H9 (cell line): Measurements from ENCODE around the gene TACC2. TPM values are rescaled to one million over a fixed set of nuclear protein-coding genes. Genes with fewer than 3 reads are reported as not detected.

Experiments used
- DNase-seq: peaks from one replicate; pipeline ENCODE4 v3.0.0-alpha.2; 2017
- H2AFZ ChIP-seq: one replicate; pipeline ENCODE4 v1.6.1; 2013; ENCODE audit warnings: mild to moderate bottlenecking, low read length, control low read depth, moderate library complexity
- H2AK5ac ChIP-seq: 2 replicates; pipeline ENCODE4 v1.6.1; 2013; ENCODE audit warnings: low read length, control low read depth, mixed read lengths; ENCODE audit not compliant: insufficient read length
- H2BK120ac ChIP-seq: one replicate; pipeline ENCODE4 v1.6.1; 2013; ENCODE audit warnings: low read depth, mild to moderate bottlenecking, low read length, control low read depth, inconsistent platforms; ENCODE audit not compliant: poor library complexity, severe bottlenecking
- H2BK12ac ChIP-seq: 2 replicates; pipeline ENCODE4 v1.6.1; 2013; ENCODE audit warnings: low read length, control low read depth, mixed read lengths, low read depth; ENCODE audit not compliant: insufficient read length
- H2BK15ac ChIP-seq: 2 replicates; pipeline ENCODE4 v1.6.1; 2013; ENCODE audit warnings: low read depth, low read length, control low read depth
- H2BK20ac ChIP-seq: one replicate; pipeline ENCODE4 v1.6.1; 2013; ENCODE audit warnings: low read depth, mild to moderate bottlenecking, low read length, control low read depth, inconsistent platforms; ENCODE audit not compliant: poor library complexity, severe bottlenecking
- H2BK5ac ChIP-seq: 2 replicates; pipeline ENCODE4 v1.6.1; 2013; ENCODE audit warnings: low read length, control low read depth, mixed read lengths; ENCODE audit not compliant: insufficient read length
- H3K14ac ChIP-seq: 2 replicates; pipeline ENCODE4 v1.6.1; 2013; ENCODE audit warnings: low read length, control low read depth; ENCODE audit not compliant: insufficient read depth
- H3K18ac ChIP-seq: 2 replicates; pipeline ENCODE4 v1.6.1; 2013; ENCODE audit warnings: low read depth, mild to moderate bottlenecking, mixed read lengths, low read length, control low read depth; ENCODE audit not compliant: insufficient read length
- H3K23ac ChIP-seq: 2 replicates; pipeline ENCODE4 v1.6.1; 2013; ENCODE audit warnings: low read length, control low read depth, mixed read lengths, low read depth; ENCODE audit not compliant: insufficient read length
- H3K23me2 ChIP-seq: 2 replicates; pipeline ENCODE4 v1.6.1; 2013; ENCODE audit warnings: low read depth, mild to moderate bottlenecking, mixed read lengths, low read length, control low read depth; ENCODE audit not compliant: insufficient read length, poor library complexity, severe bottlenecking
- H3K27ac ChIP-seq: 2 replicates; pipeline ENCODE4 v1.5.1; 2013; ENCODE audit warnings: low read length, control low read depth, mixed read lengths, low read depth; ENCODE audit not compliant: insufficient read length
- H3K27me3 ChIP-seq: 2 replicates; pipeline ENCODE4 v1.6.1; 2013; ENCODE audit warnings: low read length, control low read depth, inconsistent platforms; ENCODE audit not compliant: insufficient read depth
- H3K4ac ChIP-seq: 2 replicates; pipeline ENCODE4 v1.6.1; 2013; ENCODE audit warnings: low read depth, mild to moderate bottlenecking, control low read depth, inconsistent platforms, low read length, moderate library complexity
- H3K4me1 ChIP-seq: 2 replicates; pipeline ENCODE4 v1.6.1; 2013; ENCODE audit warnings: low read length, control low read depth, inconsistent platforms; ENCODE audit not compliant: insufficient read depth
- H3K4me2 ChIP-seq: 2 replicates; pipeline ENCODE4 v1.6.1; 2013; ENCODE audit warnings: low read length, control low read depth, mixed read lengths; ENCODE audit not compliant: insufficient read length, insufficient read depth
- H3K56ac ChIP-seq: 2 replicates; pipeline ENCODE4 v1.6.1; 2013; ENCODE audit warnings: low read depth, mild to moderate bottlenecking, mixed read lengths, low read length, control low read depth; ENCODE audit not compliant: insufficient read length
- H3K79me1 ChIP-seq: 2 replicates; pipeline ENCODE4 v1.6.1; 2013; ENCODE audit warnings: low read depth, mild to moderate bottlenecking, moderate library complexity, low read length, control low read depth, inconsistent platforms; ENCODE audit not compliant: insufficient read depth, poor library complexity, severe bottlenecking
- H3K79me2 ChIP-seq: 2 replicates; pipeline ENCODE4 v1.6.1; 2013; ENCODE audit warnings: low read length, control low read depth, inconsistent platforms; ENCODE audit not compliant: insufficient read depth
- H3K9ac ChIP-seq: 2 replicates; pipeline ENCODE4 v1.6.1; 2013; ENCODE audit warnings: low read length, control low read depth, mixed read lengths; ENCODE audit not compliant: insufficient read length; ENCODE audit errors: extremely low read depth
- H3K9me3 ChIP-seq: one replicate; pipeline ENCODE4 v1.6.1; 2013; ENCODE audit warnings: low read depth, low read length, inconsistent platforms; ENCODE audit not compliant: control insufficient read depth
- H3T11ph ChIP-seq: one replicate; pipeline ENCODE4 v1.6.1; 2013; ENCODE audit warnings: mild to moderate bottlenecking, low read length, control low read depth, inconsistent platforms
- H4K20me1 ChIP-seq: one replicate; pipeline ENCODE4 v1.6.1; 2013; ENCODE audit not compliant: control insufficient read depth, insufficient read length, insufficient read depth
- H4K5ac ChIP-seq: 2 replicates; pipeline ENCODE4 v1.6.1; 2013; ENCODE audit warnings: low read depth, mild to moderate bottlenecking, mixed read lengths, low read length, control low read depth; ENCODE audit not compliant: insufficient read length
- H4K8ac ChIP-seq: replicated peaks from 2 replicates; pipeline ENCODE4 v1.6.1; 2013; ENCODE audit warnings: low read length, control low read depth, mixed read lengths, low read depth; ENCODE audit not compliant: insufficient read length
- H4K91ac ChIP-seq: 2 replicates; pipeline ENCODE4 v1.6.1; 2013; ENCODE audit warnings: low read depth, mild to moderate bottlenecking, moderate library complexity, mixed read lengths, low read length, control low read depth; ENCODE audit not compliant: insufficient read length
- H3K27ac Mint-ChIP-seq, 3 experiments: 2 replicates in 2 of 3; 3 replicates in 1 of 3; pipeline ENCODE4 v1.8.0; 2020 to 2021; ENCODE audit warnings: mixed read lengths in 3 of 3, mild to moderate bottlenecking in 1 of 3, moderate library complexity in 1 of 3
- H3K27me3 Mint-ChIP-seq: 2 replicates; pipeline ENCODE4 v1.8.0; 2021; ENCODE audit warnings: low read depth, mild to moderate bottlenecking, moderate library complexity, mixed read lengths
- H3K36me3 Mint-ChIP-seq, 3 experiments: 2 replicates in 2 of 3; 3 replicates in 1 of 3; pipeline ENCODE4 v1.8.0; 2020 to 2021; ENCODE audit warnings: low read depth in 3 of 3, mixed read lengths in 3 of 3; ENCODE audit not compliant: insufficient read depth in 1 of 3
- H3K4me1 Mint-ChIP-seq, 2 experiments: 2 replicates each; pipeline ENCODE4 v1.8.0; 2020; ENCODE audit warnings: mixed read lengths in 2 of 2
- H3K4me3 Mint-ChIP-seq, 2 experiments: 2 replicates in 1 of 2; 3 replicates in 1 of 2; pipeline ENCODE4 v1.8.0; 2020 to 2021; ENCODE audit warnings: mild to moderate bottlenecking in 2 of 2, mixed read lengths in 2 of 2, moderate library complexity in 1 of 2
- H3K9me3 Mint-ChIP-seq, 2 experiments: 2 replicates in 1 of 2; 3 replicates in 1 of 2; pipeline ENCODE4 v1.8.0; 2020; ENCODE audit warnings: mild to moderate bottlenecking in 2 of 2, mixed read lengths in 2 of 2, moderate library complexity in 1 of 2
- CTCF ChIP-seq: fragments of 200-600 bp; sonication (generic); conservative IDR thresholded peaks from 3 replicates; pipeline ENCODE4 v1.8.0; 2021; ENCODE audit warnings: antibody characterized with exemption, mild to moderate bottlenecking
- WGBS: extraction: QIAGEN DNeasy Blood & Tissue Kit; methylation state at CpG from one replicate; pipeline ENCODE4 v1.1.7; 2013; ENCODE audit warnings: missing lambda C conversion rate, low lambda C conversion rate, mixed read lengths; ENCODE audit not compliant: insufficient read length; ENCODE audit errors: extremely low coverage; 5-methylcytosine and 5-hydroxymethylcytosine counted together
- total RNA-seq: library from RNA; stranded (reverse); gene quantifications from 2 replicates; pipeline ENCODE4 v1.2.1, GENCODE V29; 2021

TACC2 gene
- total RNA-seq, 1 experiment from 2014 or later, result 58.1 TPM

- no peak overlapping the region for H3K27ac ChIP-seq
- H3K9ac ChIP-seq, result no peak overlapping the region
- TF ChIP-seq CTCF, result no peak
- H2AK5ac ChIP-seq, result no peak overlapping the region
- no peak for DNase-seq
- H3K9me3 ChIP-seq, result no peaks in the 10 kb centered on the region
- no peaks in the 10 kb centered on the region for H3K79me2 ChIP-seq
- H3K36me3 Mint-ChIP-seq, result no peaks in the 10 kb centered on the region
- H3K4me3 Mint-ChIP-seq, result no peak overlapping the region
- H2BK15ac ChIP-seq, result no peak overlapping the region
- peak overlapping the region in 1 of 3 experiments; percentile 30; a peak in 1 of 7 replicates for H3K27ac Mint-ChIP-seq
- no peak overlapping the region for H3K56ac ChIP-seq
- no peak overlapping the region for H3T11ph ChIP-seq
- H3K27me3 Mint-ChIP-seq, result peaks cover 2% of the 10 kb centered on the region; the same call in 1 of the 2 replicates
- WGBS, result no CpG with 5 or more reads among the region's 10 CpGs
- no peak overlapping the region for H4K91ac ChIP-seq
- no peak overlapping the region for H3K23ac ChIP-seq
- no peak overlapping the region for H4K8ac ChIP-seq
- no peak overlapping the region for H3K4me2 ChIP-seq
- H2BK20ac ChIP-seq, result no peak overlapping the region
- H4K5ac ChIP-seq, result no peak overlapping the region
- no peak overlapping the region for H2BK5ac ChIP-seq
- no peak overlapping the region for H2BK120ac ChIP-seq
- no peaks in the 10 kb centered on the region for H3K79me1 ChIP-seq
- no peak overlapping the region; the same call in 1 of the 2 replicates for H3K4ac ChIP-seq
- no peaks in the 10 kb centered on the region for H4K20me1 ChIP-seq
- no peak overlapping the region for H3K18ac ChIP-seq
- no peak overlapping the region for H2AFZ ChIP-seq
- H3K23me2 ChIP-seq, result no peaks in the 10 kb centered on the region
- no peak overlapping the region for H3K14ac ChIP-seq
- H3K4me1 Mint-ChIP-seq, result peaks cover 4 to 6% of the 10 kb centered on the region in 2 experiments; a peak in 3 of 4 replicates
- H3K4me1 ChIP-seq, result no peaks in the 10 kb centered on the region
- no peaks in the 10 kb centered on the region for H3K27me3 ChIP-seq
- H2BK12ac ChIP-seq, result no peak overlapping the region
- H3K9me3 Mint-ChIP-seq, result no peaks in the 10 kb centered on the region
These were observed 88.4 kb downstream of the TACC2 start for GRCh38 chr10:122077311-122077875.
